ENCODE results near the gene LRRC75A.
"Not testable (repeated sequence)": the region's sequence is repeated elsewhere in the genome, so short reads cannot be mapped to it uniquely, and the experiment has no call there.

LRRC75A gene

GRCh38 chr17:16449121-16449570 lies 42.8 kb downstream of the LRRC75A start:
- no peak for DNase-seq (ENCODE audit: low spot score)

- DNase-seq (ENCODE audit: low spot score) = no peak
Observed at GRCh38 chr17:16448490-16448889, 43.5 kb downstream of the LRRC75A start.

GRCh38 chr17:16447676-16448075 lies 44.3 kb downstream of the LRRC75A start:
- DNase-seq (ENCODE audit: low spot score) = no peak

- DNase-seq (ENCODE audit: low spot score) = no peak
Observed at GRCh38 chr17:16446338-16446983, 45.5 kb downstream of the LRRC75A start.

GRCh38 chr17:16444258-16444886 lies 47.6 kb downstream of the LRRC75A start:
- no peak for DNase-seq (ENCODE audit: low spot score)

GRCh38 chr17:16443511-16444257 lies 48.3 kb downstream of the LRRC75A start:
- no peak for DNase-seq (ENCODE audit: low spot score)

- DNase-seq (ENCODE audit: low spot score) = no peak
Observed at GRCh38 chr17:16442594-16443510, 49.1 kb downstream of the LRRC75A start.

GRCh38 chr17:16442141-16442540 lies 49.9 kb downstream of the LRRC75A start:
- DNase-seq (ENCODE audit: low spot score) = no peak

GRCh38 chr17:16440901-16441629 lies 50.9 kb downstream of the LRRC75A start:
- no peak for DNase-seq (ENCODE audit: low spot score)

- not testable (repeated sequence) for DNase-seq (ENCODE audit: low spot score)
Observed at GRCh38 chr17:16440354-16440753, 51.6 kb downstream of the LRRC75A start.

GRCh38 chr17:16439811-16440351 lies 52.1 kb downstream of the LRRC75A start:
- no peak for DNase-seq (ENCODE audit: low spot score)

- no peak for DNase-seq (ENCODE audit: low spot score)
Observed at GRCh38 chr17:16439303-16439791, 52.6 kb downstream of the LRRC75A start.

- peak; percentile 100 for DNase-seq (ENCODE audit: low spot score)
Observed at GRCh38 chr17:16438557-16439302, 53.3 kb downstream of the LRRC75A start.

- no peak for DNase-seq (ENCODE audit: low spot score)
Observed at GRCh38 chr17:16438173-16438556, 53.8 kb downstream of the LRRC75A start.

GRCh38 chr17:16437083-16437482 lies 54.9 kb downstream of the LRRC75A start:
- DNase-seq (ENCODE audit: low spot score) = no peak

GRCh38 chr17:16435925-16436886 lies 55.8 kb downstream of the LRRC75A start:
- DNase-seq (ENCODE audit: low spot score) = no peak

- no peak for DNase-seq (ENCODE audit: low spot score)
Observed at GRCh38 chr17:16434662-16435061, 57.3 kb downstream of the LRRC75A start.

- DNase-seq (ENCODE audit: low spot score) = no peak
Observed at GRCh38 chr17:16433514-16433913, 58.5 kb downstream of the LRRC75A start.

GRCh38 chr17:16432017-16432416 lies 60.0 kb downstream of the LRRC75A start:
- DNase-seq (ENCODE audit: low spot score) = no peak

Data from pons (tissue), 1 donor.